Uterus (tissue), 2 donors: ENCODE measurements around the gene TANGO2.

ENCODE experiments used
- CTCF ChIP-seq, 4 experiments: fragments of 200-600 bp in 2 of 4; fragments of 450-650 bp in 2 of 4; sonication (generic) in 2 of 4; IDR thresholded peaks; one replicate each; pipeline ENCODE4 v1.5.1; 2016 to 2019; ENCODE audit warnings: antibody characterized with exemption in 4 of 4, mild to moderate bottlenecking in 2 of 4, moderate library complexity in 1 of 4
- POLR2A ChIP-seq, 2 donors: fragments of 450-650 bp; IDR thresholded peaks; one replicate each; pipeline ENCODE4 v1.6.1; 2016; ENCODE audit warnings: antibody characterized with exemption in 2 of 2, mild to moderate bottlenecking in 1 of 2, moderate library complexity in 1 of 2

GRCh38 chr22:19977296-19978243 is 43.3 kb upstream of the TANGO2 start:
- TF ChIP-seq POLR2A (IDR thresholded peaks at IDR 0.05) (no peak), CTCF (IDR thresholded peaks at IDR 0.05) (no peak)
